Measurements from ENCODE around the gene KIAA0753.
"Not testable (repeated sequence)": the region's sequence is repeated elsewhere in the genome, so short reads cannot be mapped to it uniquely, and the experiment has no call there.

Gene KIAA0753

DNA sequence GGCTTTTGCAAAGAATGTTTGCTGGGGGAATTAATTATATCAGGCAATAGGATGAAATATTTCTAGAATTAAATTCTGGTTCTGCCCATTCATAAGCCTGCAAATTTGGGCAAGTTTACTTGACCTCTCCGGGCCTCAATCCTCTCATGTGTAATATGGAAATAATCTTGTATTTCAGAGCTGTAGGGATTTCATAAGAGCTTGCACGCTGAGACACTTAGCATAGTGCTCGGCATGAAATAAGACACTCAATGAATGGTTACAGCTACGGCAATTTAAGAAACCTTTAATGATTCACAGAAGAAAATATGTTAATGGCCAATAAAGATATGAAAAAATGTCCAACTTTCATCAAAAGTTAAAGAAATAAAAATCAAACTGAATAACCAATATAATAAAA, 43.6 kb downstream of the KIAA0753 start:
- DNase-seq (ENCODE audit: low read depth, low spot score) = no peak

DNA sequence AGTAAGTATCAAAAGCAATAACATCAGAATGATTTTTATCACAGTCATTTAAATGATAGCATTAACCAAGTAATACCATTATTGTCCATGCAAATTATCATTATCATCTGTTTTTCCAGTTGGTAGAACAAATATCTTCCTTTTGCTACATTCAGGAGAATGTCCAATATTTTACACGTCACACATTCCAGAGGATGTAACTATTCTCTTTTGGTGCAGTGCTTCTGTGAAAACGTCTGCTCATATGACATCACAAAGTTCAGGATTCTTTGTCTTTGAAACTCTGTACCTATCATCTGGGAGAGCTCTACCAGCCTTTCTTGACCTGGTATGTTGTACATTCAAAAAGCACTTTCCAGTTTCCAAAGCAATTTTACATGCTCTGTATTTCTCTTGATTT, 44.0 kb downstream of the KIAA0753 start:
- DNase-seq (ENCODE audit: low read depth, low spot score) = no peak

DNA sequence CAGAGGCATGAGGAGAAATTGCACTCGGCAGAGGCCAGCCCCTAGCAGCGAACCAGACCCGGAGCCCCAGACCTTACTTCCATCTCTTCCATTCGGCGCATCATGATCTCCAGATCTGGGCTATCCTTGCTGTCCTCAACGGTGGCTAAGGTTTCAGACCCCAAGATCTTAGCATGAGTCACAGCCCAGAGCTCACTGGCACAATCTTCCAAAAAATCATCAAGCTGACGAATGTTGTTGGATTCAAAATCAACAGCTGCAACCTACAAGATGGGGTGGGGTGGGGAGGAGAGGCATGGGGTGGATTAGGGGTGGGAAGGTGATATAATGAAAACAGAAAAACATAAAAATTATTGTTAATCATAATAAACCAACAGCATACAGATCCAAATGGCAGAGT, 44.4 kb downstream of the KIAA0753 start:
- DNase-seq (ENCODE audit: low read depth, low spot score) = no peak

DNA sequence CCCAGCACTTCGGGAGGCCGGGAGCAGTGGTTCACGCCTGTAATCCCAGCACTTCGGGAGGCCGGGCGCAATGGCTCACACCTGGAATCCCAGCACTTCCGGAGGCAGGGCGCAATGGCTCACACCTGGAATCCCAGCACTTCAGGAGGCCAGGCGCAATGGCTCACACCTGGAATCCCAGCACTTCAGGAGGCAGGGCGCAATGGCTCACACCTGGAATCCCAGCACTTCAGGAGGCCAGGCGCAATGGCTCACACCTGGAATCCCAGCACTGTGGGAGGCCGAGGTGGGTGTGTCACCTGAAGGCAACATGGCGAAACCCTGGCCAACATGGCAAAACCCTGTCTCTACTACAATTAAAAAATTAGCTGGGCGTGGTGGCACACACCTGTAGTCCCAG, 47.1 kb downstream of the KIAA0753 start:
- DNase-seq (ENCODE audit: low read depth, low spot score) = not testable (repeated sequence)

DNA sequence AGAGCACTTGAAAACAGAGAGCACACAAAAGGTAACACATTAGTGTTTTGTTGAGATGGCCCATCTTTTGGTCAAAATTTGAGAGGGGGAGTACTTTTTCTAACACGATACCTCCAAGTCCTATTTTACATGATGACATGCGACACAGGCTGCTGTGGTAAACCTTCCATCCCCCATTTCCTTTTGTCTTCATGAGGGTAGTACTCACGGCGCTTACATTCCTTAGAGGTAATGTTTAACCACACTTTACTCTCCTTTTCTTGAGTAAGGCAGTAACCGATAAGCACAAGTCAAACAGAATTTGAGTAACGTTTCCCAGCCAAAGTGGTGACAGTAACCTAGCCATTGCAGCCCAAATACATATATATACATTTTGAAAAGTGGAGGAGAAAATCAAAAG, 48.3 kb downstream of the KIAA0753 start:
- DNase-seq (ENCODE audit: low read depth, low spot score) = no peak

DNA sequence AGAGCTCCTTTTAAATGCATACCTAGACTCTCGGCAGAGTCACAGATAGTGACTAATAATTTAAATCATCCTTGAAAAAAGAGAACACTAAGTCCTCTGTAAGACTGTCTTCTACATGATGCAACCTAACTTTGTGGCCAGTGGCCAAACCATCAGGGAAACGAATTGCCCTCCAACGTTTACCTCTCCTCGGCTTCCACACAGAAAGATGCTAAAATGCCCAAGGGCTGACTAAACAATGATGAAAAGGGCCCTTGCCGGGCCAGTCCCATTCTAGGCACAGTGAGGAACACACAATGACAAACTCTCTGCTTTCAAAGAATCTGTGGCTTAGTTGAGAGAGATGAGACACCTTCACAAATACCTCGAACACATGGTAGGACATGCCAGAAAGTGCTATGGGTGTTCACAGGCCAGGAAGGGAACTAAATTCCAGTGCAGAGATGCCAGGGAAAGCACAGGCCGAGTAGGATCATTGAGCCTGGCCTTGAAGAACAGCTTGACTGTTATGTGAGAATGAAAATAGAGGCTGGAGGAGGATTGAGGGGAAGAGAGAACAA, 48.8 kb downstream of the KIAA0753 start:
- DNase-seq (ENCODE audit: low read depth, low spot score) = no peak

DNA sequence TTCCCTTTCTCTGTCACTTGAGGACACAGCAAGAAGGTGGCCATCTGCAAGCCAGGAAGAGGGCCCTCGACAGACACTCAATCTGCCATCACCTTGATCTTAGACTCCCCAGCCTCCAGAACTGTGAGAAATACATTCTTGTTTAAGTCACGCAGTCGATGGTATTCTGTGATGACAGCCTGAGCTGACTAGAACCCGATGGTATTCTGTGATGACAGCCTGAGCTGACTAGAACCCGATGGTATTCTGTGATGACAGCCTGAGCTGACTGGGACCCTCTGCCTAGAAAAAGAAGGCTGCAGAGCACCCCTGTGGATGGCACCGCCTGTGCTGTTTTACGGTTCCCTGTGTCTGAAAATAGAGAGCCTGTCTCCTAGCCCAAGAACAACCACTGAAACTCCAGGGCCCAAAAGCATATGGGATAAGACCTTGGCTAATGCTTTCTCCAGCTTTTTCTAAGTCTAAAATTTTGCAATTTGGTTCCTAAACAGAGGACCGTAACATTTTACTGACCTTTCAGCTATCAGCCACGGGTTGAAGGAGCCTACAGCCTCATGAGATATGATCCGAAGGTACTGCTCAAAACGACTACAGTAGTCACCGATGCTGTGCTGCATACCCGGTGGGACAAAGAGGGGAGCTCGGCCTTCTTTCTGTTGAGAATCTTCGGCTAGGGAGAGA, 51.1 kb downstream of the KIAA0753 start:
- no peak for DNase-seq (ENCODE audit: low read depth, low spot score)

DNA sequence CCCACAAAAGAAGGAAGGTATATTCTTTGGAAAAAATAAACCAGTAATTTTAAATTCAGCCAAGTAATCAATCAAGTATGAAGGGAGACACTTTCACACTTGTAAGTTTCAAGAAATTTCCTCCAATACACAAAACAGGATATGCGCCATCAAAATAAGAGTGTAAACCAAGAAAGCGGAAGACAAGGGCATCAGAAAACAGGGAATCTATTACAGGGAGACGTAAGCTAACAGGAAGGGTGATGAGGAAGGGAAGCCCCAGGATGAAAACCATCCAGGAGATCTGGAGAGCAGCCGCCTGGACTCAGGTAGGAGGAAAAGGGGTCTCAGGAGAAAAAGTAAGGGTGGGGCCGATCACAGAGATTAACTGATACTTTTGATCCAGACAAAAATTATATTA, 52.3 kb downstream of the KIAA0753 start:
- no peak for DNase-seq (ENCODE audit: low read depth, low spot score)

DNA sequence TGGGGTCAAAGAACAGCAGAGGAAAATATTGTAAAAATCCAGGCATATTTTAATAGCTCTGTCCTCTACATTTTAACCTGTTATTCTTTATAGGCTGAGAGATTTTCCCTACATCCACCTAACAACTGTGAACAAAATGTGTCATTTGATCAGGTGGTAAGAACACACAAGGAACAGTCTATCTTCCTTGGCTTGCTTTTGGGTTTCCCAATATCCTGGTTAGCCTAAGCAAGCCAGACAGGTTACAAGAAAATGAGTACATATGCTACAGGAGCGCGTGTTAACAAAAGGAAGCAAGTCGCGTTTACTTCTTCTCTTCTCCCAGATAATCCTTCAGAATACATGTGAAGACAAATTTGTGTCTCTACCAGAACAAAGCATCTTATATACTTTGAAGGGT, 53.2 kb downstream of the KIAA0753 start:
- no peak for DNase-seq (ENCODE audit: low read depth, low spot score)

DNA sequence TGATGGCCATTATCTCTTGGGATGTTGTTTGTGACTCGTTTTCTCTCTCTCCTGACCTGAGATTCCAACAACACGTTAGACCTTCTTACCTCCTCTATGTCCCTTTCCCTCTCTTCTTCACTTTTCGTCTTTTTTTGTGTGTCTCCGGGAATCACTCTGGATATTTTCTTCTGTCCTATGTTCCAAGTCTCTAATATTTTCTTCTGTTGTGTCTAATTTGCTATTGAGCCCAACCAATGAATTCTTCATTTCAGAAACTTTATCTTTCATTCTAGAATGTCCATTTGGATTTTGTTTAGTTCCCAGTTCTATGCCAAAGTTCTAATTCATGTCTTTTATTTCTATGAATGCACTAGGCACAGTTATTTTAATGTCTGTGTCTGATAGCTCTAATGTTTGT, 57.1 kb downstream of the KIAA0753 start:
- no peak for DNase-seq (ENCODE audit: low read depth, low spot score)

DNA sequence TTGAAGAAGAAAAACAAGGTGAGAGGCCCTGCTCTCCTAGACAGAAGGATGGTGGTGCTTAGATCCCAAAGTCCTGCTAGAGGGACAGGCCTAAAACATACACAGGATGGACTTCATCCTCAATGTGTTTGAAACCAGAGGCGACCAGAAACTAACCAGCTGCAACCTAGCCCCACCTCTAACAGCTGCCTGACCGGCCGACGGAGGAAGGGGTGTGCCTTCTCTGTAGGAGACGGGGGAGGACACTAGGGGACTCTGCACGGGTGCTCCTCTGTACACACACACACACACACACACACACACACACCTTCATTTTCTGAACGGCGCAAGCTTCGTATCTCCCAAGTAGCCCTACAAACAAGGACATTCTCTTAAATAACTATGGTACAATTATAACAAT, 59.9 kb downstream of the KIAA0753 start:
- DNase-seq (ENCODE audit: low read depth, low spot score) = no peak

DNA sequence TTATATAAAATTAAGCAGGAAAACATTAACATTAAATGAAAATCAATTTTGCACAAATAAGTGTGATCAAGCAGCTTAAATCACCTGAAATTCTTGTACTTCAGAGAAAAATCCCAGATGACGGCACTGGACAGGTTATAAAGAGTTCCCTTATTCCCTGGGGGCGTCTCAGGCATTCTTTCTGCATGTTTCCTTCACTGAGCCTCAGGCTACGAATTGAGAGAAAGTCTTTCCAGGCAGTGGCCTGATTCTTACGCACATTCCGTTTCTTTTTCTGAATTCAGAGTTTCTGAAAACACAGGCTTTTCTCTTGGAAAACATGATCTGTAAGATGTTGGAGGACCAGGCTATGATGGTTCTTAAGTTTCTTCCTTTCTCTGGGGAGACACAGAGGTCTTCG, 62.0 kb downstream of the KIAA0753 start:
- no peak for DNase-seq (ENCODE audit: low read depth, low spot score)

DNA sequence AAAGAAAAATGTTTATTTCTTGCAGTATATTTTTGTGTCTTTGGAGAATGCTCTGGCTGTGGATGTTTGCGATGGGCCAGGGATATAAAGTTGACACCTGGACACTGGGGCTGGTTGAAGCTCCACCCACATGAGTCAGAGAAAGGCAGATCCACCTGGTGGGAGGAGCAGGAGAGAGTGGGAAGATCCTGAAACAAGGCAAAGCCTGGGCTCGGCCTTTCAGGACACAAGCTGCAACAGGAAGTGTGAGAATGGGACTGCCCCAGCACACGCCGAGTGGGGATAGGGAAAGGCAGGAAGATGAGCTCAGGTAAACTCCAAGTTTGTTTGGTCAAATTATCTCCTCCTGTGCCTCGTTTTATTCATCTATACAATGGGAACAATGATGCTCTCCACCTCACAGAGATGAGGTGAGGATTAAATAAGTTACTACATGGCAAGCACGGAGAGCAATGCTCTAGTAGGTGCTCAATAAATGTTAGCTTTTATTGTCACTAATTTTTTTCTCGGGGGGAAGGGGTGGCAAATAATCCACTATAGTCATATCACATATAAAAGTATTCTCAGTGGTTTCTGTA, 62.7 kb downstream of the KIAA0753 start:
- DNase-seq (ENCODE audit: low read depth, low spot score) = no peak

DNA sequence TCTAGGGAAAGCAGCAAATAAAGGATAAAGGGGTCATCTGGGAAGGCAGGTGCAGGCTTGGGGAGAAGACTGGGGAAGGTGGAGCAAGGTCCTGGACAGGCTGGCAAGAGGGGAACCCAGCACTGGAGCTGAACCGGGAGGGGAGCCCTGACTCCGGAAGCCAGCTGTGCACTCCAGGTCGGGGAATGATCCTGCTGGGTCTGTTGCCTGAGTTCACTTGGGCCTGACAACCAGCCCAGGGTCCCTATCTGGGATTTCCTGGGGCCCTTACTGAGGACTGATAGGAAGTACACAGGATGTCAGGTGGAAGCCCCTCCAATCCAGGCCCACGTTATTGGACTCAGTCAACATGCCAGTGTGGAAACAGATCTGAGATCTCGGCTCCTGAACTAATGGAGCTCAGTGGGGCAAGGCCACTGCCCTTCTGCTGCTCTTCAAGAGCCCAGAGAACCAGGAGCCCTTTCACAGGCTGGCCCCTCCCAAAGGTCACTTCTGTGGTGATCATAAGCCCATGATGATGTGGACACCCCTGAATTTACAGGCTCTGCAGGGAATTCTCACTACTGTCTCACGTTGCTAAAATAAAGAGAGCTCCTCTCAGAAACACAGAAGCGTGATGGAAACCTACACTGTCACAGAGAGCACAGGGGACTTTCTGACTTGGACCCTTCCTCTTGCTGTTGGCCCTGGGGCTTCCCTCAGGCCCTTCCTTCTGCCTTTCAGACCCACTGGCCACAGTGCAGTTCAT, 64.3 kb downstream of the KIAA0753 start:
- no peak for DNase-seq (ENCODE audit: low read depth, low spot score)

DNA sequence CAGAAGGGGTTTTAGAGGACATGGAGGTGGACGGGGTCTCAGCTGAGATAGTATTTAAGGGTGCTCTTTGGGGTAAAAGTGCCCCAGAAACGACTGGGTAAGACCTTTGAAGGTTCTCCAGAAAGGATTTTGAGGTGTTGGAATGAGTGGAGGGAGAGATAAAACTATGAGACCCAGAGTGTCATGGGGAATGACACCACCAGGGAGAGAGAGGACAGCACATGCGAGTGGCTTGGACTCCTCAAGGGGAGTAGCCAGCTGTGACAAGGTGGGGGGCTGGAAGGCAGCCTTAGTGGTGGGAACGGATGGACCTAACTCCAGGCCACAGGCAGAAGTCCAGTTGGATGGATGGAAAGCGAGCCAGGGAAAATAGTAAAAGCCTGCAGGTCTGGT, 64.9 kb downstream of the KIAA0753 start:
- no peak for DNase-seq (ENCODE audit: low read depth, low spot score)

DNA sequence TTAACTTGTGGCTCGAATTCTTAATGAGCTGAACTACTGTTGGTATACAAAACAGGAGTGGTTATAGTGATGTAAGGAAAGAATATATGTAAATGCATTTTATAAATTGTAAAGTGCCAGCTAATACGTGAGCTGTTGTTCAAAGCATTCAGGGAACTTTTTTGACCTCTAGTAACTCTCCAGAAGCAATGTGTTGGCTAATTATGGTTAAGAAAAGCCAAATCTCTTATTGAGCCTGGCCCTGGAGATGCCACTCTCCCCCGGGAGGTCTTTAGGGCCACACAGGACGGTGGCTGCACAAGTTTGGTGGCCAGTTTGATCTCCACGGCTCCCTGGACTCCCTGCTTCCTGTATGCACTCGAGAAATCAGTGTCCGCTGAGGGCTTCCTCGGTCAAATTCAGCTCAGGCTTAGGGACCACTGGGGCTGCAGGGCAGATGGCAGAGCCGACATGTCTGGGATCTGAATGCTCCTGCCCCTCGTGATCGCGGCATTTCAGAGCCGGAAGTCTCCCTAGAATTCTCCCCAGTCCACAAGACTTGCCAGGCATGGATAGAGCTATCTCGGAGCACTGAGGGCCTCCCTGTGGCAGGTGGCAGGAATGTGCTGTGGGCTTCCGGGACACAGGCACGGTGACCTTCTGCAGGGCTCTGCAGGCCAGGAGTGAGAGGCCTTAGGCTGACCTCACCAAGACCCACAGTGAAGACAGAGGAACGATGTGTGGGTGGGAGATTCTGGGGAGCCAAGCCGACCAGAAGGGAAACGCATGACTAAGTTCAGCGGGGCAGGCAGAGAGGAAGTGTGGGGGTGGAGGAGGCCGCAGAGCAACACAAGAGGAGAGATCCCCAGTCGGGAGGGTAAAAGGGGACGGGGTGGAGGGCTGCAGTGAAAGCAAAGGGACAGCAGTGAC, 65.6 kb downstream of the KIAA0753 start:
- DNase-seq (ENCODE audit: low read depth, low spot score) = no peak

DNA sequence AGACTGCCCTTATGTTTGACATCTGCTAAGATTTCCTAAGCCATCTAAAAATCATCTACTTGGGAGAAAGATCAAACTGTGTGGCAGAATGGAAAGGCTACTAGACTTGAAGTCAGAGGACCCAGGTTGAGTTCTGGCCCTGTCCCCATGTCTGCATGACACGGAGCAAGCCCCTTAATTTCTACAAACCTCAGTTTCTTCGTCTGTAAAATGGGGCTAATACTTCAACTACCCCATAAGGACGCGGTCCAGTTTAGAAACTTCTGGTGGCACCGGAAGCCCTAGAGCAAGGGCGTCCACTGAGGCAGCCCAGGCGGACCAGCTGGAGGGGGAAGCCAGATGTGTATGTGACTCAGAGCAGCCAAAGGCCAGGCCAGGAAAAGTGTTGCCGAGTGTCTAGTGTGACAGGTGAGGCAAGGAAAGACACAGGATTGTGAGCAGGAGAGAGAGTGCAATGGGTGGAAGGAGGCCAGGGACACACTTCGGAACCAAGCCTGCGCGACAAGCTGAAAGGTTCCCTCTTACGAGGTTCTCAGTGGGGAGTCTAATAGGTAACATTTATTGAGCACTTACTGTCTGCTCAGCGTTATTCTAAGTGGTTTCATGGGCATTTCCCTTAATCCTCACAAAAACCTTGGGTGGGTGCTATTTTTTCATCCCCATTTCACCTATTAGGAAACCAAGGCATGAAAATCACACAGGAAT, 66.4 kb downstream of the KIAA0753 start:
- DNase-seq (ENCODE audit: low read depth, low spot score) = no peak

DNA sequence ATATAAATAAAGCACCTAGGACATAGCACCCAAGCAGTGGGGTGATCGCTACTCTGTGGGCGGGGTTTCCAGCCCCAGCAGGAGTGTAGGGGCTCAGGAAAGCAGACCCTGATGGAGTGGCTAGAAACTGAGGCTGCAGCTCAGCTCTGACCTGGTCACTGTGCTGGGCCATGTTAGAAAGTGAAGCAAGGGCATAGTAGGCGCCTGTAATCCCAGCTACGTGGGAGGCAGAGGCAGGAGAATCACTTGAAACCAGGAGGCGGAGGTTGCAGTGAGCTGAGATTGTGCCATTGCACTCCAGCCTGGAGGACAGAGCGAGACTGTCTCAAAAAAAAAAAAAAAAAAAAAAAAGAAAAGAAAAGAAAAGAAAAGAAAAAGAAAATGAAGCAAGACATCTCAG, 67.0 kb downstream of the KIAA0753 start:
- not testable (repeated sequence) for DNase-seq (ENCODE audit: low read depth, low spot score)

DNA sequence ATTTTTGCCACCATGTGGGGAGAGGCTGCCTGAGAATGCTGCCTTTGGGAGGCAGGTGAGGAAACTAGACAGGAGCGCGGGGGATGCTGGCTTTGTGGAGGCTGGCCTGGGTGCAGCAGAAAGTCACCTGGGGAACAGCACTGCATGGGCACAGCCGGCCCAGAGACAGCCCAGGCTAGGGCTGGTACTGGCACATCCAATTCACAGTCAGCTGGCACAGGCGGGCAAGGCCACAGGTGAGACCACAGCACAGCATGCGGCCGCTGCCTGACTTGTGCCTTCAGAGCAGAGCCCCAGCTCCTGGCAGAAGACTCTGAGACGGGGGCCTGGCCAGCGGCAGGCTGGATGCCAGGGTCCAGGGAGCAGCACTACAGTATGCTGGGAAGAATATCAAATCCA, 67.5 kb downstream of the KIAA0753 start:
- no peak for DNase-seq (ENCODE audit: low read depth, low spot score)

DNA sequence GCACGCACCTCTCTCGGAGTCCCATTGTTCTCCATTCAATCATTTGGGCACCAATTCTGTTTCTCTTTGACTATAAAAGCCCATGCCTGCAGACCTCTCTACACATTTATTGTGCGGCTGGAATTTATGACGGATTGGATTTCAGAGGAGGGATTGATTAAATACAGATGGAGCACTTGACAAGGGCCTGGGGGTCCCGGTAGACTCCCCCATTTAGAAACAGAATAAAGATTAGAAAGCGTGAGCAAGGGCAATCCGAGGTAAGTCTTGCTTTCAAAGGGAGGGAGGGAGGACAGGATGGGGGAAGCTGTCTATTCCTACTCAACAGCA, 69.1 kb downstream of the KIAA0753 start:
- DNase-seq (ENCODE audit: low read depth, low spot score) = no peak

DNA sequence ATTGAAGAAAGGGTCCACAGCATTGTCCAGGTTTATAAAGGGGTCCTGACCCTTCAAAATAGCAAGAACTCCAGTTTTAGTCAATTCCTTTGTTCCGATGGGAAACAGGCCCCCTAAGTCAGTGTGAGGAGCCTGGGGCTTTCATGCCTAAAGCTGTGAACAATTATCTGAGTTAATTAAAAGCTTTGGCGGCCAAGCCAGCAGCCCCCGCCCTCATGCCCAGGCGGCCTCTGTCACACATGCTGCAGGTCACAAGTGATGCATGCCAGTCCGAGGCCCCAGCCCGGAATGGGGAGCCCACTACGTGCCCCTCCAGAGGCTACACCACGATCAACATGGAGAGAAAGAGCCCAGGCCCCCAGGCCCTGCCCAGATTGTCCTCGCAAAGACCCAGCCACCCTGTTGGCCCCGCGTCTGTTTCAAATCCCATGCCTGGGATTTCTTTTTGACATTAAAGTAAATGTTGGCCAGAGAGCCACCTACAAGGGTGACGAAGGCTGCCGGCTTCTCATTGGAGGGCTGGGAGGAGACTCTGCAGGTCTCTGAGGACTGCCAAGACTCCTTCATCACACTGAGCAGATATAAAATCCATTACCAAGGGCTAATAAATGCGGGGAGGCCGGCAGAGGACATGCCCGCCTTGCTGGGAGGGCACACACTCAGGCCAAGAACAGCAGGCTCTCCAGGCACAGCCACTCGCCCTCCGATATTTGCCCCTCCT, 69.6 kb downstream of the KIAA0753 start:
- no peak for DNase-seq (ENCODE audit: low read depth, low spot score)
